ENCODE results near the gene STX17. TPM values are rescaled to one million over a fixed set of nuclear protein-coding genes. Genes with fewer than 3 reads are reported as not detected.

The STX17 gene
- total RNA-seq, 1 experiment from 2014 or later: 24.6 TPM

DNA sequence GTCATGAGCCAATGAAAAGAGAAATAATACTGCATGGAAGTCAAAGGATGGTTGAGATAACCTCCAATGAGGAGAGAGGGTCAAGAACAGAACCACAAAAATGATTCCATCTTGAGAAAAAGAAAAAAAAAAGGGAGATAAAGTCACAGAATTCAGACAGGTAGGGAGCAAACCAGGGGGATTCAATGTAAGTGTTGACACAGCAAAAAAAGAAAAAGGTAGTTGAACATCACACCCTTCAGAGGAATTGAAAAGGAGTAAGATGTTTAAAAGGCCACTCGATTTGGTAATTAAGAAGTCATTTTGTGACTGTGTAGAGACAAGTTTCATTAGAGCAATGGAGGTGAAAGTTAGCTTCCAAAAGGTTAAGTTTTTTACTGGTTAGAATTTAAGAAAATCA lies 113.1 kb downstream of the STX17 start:
- Histone ChIP-seq H3K79me2 (ENCODE audit: insufficient read depth, low read length) (no peaks in the 10 kb centered on the region; the same call in 1 of the 2 replicates), H3K27me3 (ENCODE audit: insufficient read depth, low read length) (no peaks in the 10 kb centered on the region), H3K9ac (ENCODE audit: low read length) (no peak overlapping the region), H3K9me3 (ENCODE audit: control insufficient read depth in 1 of 2, insufficient read depth in 1 of 2, low read depth in 1 of 2, low read length in 2 of 2) (no peaks in the 10 kb centered on the region), H3K36me3 (ENCODE audit: control insufficient read depth in 1 of 2, insufficient read depth in 2 of 2, low read length in 2 of 2) (peaks cover 0 to 2% of the 10 kb centered on the region in 2 experiments; a peak in 1 of 4 replicates), H3K4me2 (ENCODE audit: low read length) (no peak overlapping the region), H3K4me1 (ENCODE audit: control insufficient read depth in 1 of 2, insufficient read depth in 2 of 2, low read length in 2 of 2) (no peaks in the 10 kb centered on the region), H2AFZ (ENCODE audit: low read depth, low read length, poor library complexity, severe bottlenecking) (no peak overlapping the region), H4K20me1 (ENCODE audit: insufficient read depth) (0 out of 2 replicates have a peak, but pooled peaks cover 3% of the 10 kb centered on the region), H3K27ac (ENCODE audit: low read depth, low read length) (no peak overlapping the region), H3K9me2 (ENCODE audit: insufficient read depth) (no peaks in the 10 kb centered on the region), H3K4me3 (replicated peaks in 1 of 2; ENCODE audit: low read depth in 1 of 2, low read length in 2 of 2) (no peak overlapping the region)
- ChIA-PET POLR2A (no interaction called here), CTCF (no interaction called here), RAD21 (ENCODE audit: low non-redundant PET in 1 of 2, low total read pairs in 2 of 2, uncharacterized antibody in 2 of 2, unreplicated experiment in 2 of 2) (no interaction called here)
- DNase-seq (ENCODE audit: low read depth, low spot score): no peak
- intact Hi-C loops (cut with micrococcal nuclease): loop anchor here (10.0 kb wide), 1 partner anchor 835 kb away; no protein-coding TSS in a partner anchor
- ATAC-seq: no peak
- TF ChIP-seq, protein P1, sequence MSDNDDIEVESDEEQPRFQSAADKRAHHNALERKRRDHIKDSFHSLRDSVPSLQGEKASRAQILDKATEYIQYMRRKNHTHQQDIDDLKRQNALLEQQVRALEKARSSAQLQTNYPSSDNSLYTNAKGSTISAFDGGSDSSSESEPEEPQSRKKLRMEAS (IDR thresholded peaks at IDR 0.05): no peak
- TF ChIP-seq FOSL1 (IDR thresholded peaks at IDR 0.05; ENCODE audit: low read depth) (no peak), JUND (IDR thresholded peaks at IDR 0.05) (no peak), ZNF274 (IDR thresholded peaks at IDR 0.05; ENCODE audit: low read depth, low read length) (no peak), CEBPB (IDR thresholded peaks at IDR 0.05; ENCODE audit: low read depth) (no peak), SIN3A (IDR thresholded peaks at IDR 0.05; ENCODE audit: low read depth) (no peak), EZH2 (IDR thresholded peaks at IDR 0.05) (no peak), POLR2AphosphoS5 (IDR thresholded peaks at IDR 0.05; ENCODE audit: low read depth, low read length) (no peak), TCF7L2 (IDR thresholded peaks at IDR 0.05; ENCODE audit: borderline replicate concordance, extremely low read depth, insufficient read depth, insufficient read length) (no peak), ELF1 (IDR thresholded peaks at IDR 0.05; ENCODE audit: borderline replicate concordance, low read depth) (no peak), RAD21 (IDR thresholded peaks at IDR 0.05; ENCODE audit: low read depth) (no peak), ZFX (IDR thresholded peaks at IDR 0.05) (no peak), SP1 (IDR thresholded peaks at IDR 0.05; ENCODE audit: low read depth) (no peak), CBX3 (IDR thresholded peaks at IDR 0.05; ENCODE audit: low read depth) (no peak)
- TF ChIP-seq, protein P2, sequence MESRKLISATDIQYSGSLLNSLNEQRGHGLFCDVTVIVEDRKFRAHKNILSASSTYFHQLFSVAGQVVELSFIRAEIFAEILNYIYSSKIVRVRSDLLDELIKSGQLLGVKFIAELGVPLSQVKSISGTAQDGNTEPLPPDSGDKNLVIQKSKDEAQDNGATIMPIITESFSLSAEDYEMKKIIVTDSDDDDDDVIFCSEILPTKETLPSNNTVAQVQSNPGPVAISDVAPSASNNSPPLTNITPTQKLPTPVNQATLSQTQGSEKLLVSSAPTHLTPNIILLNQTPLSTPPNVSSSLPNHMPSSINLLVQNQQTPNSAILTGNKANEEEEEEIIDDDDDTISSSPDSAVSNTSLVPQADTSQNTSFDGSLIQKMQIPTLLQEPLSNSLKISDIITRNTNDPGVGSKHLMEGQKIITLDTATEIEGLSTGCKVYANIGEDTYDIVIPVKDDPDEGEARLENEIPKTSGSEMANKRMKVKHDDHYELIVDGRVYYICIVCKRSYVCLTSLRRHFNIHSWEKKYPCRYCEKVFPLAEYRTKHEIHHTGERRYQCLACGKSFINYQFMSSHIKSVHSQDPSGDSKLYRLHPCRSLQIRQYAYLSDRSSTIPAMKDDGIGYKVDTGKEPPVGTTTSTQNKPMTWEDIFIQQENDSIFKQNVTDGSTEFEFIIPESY (IDR thresholded peaks at IDR 0.05; ENCODE audit: extremely low read depth, insufficient replicate concordance, low read length): no peak
- TF ChIP-seq, protein P3, sequence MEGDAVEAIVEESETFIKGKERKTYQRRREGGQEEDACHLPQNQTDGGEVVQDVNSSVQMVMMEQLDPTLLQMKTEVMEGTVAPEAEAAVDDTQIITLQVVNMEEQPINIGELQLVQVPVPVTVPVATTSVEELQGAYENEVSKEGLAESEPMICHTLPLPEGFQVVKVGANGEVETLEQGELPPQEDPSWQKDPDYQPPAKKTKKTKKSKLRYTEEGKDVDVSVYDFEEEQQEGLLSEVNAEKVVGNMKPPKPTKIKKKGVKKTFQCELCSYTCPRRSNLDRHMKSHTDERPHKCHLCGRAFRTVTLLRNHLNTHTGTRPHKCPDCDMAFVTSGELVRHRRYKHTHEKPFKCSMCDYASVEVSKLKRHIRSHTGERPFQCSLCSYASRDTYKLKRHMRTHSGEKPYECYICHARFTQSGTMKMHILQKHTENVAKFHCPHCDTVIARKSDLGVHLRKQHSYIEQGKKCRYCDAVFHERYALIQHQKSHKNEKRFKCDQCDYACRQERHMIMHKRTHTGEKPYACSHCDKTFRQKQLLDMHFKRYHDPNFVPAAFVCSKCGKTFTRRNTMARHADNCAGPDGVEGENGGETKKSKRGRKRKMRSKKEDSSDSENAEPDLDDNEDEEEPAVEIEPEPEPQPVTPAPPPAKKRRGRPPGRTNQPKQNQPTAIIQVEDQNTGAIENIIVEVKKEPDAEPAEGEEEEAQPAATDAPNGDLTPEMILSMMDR (IDR thresholded peaks at IDR 0.05 in 2 of 3, conservative IDR thresholded peaks at IDR 0.05 in 1 of 3; ENCODE audit: borderline replicate concordance in 1 of 3, insufficient read depth in 1 of 3, low read depth in 2 of 3, low read length in 2 of 3): no peak
- BruUV-seq (replicated peaks): no TSS peak

Other genes with a start within 250 kb of the STX17 start
- gene NR4A3, start 84.8 kb upstream of the STX17 start, total RNA-seq (2021; ENCODE audit: unreplicated experiment): 0.86 TPM
- gene ERP44, start 192.3 kb downstream of the STX17 start, total RNA-seq (2021; ENCODE audit: unreplicated experiment): 9.4 TPM
- gene INVS, start 192.6 kb downstream of the STX17 start, total RNA-seq (2021; ENCODE audit: unreplicated experiment): 21.1 TPM